Esophagus squamous epithelium (tissue), 5 donors: Measurements from ENCODE around the gene FITM1. TPM values are rescaled to one million over a fixed set of nuclear protein-coding genes. Genes with fewer than 3 reads are reported as not detected.
A peak's percentile ranks its signal among the peaks of the same experiment; 100 is the strongest.

ENCODE experiments used
- DNase-seq: peaks from one replicate; lab custom pipeline; 2025; lab: John Stamatoyannopoulos, UW
- H3K27ac ChIP-seq, 4 donors: fragments of 200-600 bp; sonication (generic); one replicate each; pipeline ENCODE4 v1.5.1; 2016 to 2019; ENCODE audit warnings: mild to moderate bottlenecking in 1 of 4
- H3K27me3 ChIP-seq, 4 donors: fragments of 200-600 bp; sonication (generic); 1 replicate in 3 of 4; 2 replicates in 1 of 4; pipeline versions ENCODE4 v1.5.1 to v1.6.0; 2017 to 2021; ENCODE audit warnings: antibody characterized with exemption in 1 of 4
- H3K36me3 ChIP-seq, 3 donors: fragments of 200-600 bp; sonication (generic); one replicate each; pipeline ENCODE4 v1.5.1; 2016 to 2019
- H3K4me1 ChIP-seq, 3 donors: fragments of 200-600 bp; sonication (generic); one replicate each; pipeline ENCODE4 v1.5.1; 2017 to 2019
- H3K4me3 ChIP-seq, 4 donors: fragments of 200-600 bp; sonication (generic); 1 replicate in 3 of 4; 2 replicates in 1 of 4; pipeline ENCODE4 v1.5.1; 2016 to 2019; ENCODE audit warnings: mild to moderate bottlenecking in 2 of 4, moderate library complexity in 1 of 4
- H3K9me3 ChIP-seq, 3 donors: fragments of 200-600 bp; sonication (generic); one replicate each; pipeline ENCODE4 v1.5.1; 2016 to 2019
- POLR2A ChIP-seq, 4 donors: fragments of 450-650 bp; IDR thresholded peaks; one replicate each; pipeline ENCODE4 v1.6.1; 2017; ENCODE audit warnings: antibody characterized with exemption in 4 of 4, mild to moderate bottlenecking in 4 of 4, moderate library complexity in 3 of 4
- WGBS, 2 donors: methylation state at CpG; one replicate each; pipeline ENCODE4 v1.1.5; 2018; 5-methylcytosine and 5-hydroxymethylcytosine counted together
- intact Hi-C: fragments of 100-400 bp; cut with DNase I; formaldehyde crosslinking; loops from one replicate; pipeline ENCODE4 v1.15.0; 2022
- total RNA-seq, 4 donors: library from RNA; depleted of rRNA; stranded (reverse); fragments of >200 nt; gene quantifications; one replicate each; pipeline ENCODE4 v1.1.0, GENCODE V29; 2016
- TF ChIP-seq, protein P1 (sequence below), 6 experiments: fragments of 450-650 bp in 4 of 6; fragments of 200-600 bp in 2 of 6; sonication (generic) in 2 of 6; IDR thresholded peaks; one replicate each; pipeline ENCODE4 v1.5.1; 2016 to 2019; ENCODE audit warnings: antibody characterized with exemption in 6 of 6, mild to moderate bottlenecking in 4 of 6, moderate library complexity in 4 of 6
- donor health status: DM: yes; HTN: yes; CAD: no.

Gene FITM1
- total RNA-seq, 4 donors from 2014 or later, result 0.42 to 3.7 (median 0.95) TPM; not detected in 1

DNA sequence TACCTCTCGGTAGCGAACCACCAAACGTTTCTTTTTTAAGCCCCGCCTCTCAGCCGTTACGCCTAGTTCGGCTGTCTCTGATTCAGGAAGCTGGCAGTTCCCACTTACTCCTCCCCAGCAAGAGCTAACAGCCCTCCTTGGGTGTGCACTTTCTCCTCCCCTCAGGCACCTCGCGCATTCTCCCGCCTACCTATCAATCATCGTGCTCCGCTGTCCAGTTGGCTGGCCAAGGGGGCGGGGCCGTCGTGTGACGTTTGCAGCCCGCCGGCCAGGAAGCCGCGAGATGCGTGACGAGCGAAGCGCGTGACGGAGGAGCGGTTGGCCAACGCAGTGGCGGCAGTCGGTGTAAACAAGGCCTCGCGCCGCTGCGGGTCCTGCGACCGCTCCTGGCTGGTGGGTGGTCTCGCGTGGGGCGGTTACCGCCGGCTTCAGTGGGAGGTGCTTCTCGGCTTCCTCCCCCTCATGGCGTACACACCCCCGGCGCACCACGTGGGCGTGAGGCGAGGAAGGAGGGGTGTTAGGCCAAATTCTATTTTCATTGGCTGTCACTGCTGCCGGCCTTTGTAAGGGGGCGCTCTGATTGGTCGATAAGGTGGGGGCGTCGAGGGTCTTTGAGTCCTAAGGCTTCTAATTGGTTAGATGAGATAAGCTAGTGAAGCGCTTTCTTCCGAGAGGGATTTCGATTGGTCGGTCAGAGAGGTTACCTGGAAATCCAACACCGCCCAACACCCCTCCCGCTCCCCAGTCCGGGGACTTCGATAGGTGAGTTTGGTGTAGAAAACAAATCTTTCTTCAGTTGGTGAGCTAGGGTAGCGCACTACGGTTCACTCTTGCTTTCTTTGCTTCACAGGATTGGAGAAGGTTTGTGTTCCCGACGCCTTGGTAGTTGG lies 15.7 kb upstream of the FITM1 start, which contains the start of the genes DCAF11 and NRL:
Gene DCAF11, plus strand, starts transcription at position 246 of the 890 bp plus-strand sequence. CDS start 818 bp downstream, outside the sequence.
Gene NRL, minus strand, starts transcription at position 418 of the 890 bp plus-strand sequence. CDS start 32,101 bp downstream, outside the sequence.
- Histone ChIP-seq H3K9me3 (no peaks in the 10 kb centered on the region), H3K4me3 (peak within 1 kb of the TSS; percentile 46 to 84 (median 68)), H3K36me3 (peaks cover 9 to 33% (median 15%) of the 10 kb centered on the region in 3 donors), H3K27ac (peak within 1 kb of the TSS; percentile 96 to 99 (median 99)), H3K27me3 (no peaks in the 10 kb centered on the region), H3K4me1 (peaks cover 12 to 28% (median 17%) of the 10 kb centered on the region in 3 donors)
- intact Hi-C loops, result no loop called here
- TF ChIP-seq POLR2A (IDR thresholded peaks at IDR 0.05), result peak in 2 of 4 donors; percentile 31 to 59
- TF ChIP-seq, protein P1, sequence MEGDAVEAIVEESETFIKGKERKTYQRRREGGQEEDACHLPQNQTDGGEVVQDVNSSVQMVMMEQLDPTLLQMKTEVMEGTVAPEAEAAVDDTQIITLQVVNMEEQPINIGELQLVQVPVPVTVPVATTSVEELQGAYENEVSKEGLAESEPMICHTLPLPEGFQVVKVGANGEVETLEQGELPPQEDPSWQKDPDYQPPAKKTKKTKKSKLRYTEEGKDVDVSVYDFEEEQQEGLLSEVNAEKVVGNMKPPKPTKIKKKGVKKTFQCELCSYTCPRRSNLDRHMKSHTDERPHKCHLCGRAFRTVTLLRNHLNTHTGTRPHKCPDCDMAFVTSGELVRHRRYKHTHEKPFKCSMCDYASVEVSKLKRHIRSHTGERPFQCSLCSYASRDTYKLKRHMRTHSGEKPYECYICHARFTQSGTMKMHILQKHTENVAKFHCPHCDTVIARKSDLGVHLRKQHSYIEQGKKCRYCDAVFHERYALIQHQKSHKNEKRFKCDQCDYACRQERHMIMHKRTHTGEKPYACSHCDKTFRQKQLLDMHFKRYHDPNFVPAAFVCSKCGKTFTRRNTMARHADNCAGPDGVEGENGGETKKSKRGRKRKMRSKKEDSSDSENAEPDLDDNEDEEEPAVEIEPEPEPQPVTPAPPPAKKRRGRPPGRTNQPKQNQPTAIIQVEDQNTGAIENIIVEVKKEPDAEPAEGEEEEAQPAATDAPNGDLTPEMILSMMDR (IDR thresholded peaks at IDR 0.05), result peak in 1 of 6 experiments; percentile 4
- WGBS, 2 donors, result 0 to 1% methylated on average over 30 to 55 of the region's 65 CpGs
- DNase-seq, result peak; percentile 95

DNA sequence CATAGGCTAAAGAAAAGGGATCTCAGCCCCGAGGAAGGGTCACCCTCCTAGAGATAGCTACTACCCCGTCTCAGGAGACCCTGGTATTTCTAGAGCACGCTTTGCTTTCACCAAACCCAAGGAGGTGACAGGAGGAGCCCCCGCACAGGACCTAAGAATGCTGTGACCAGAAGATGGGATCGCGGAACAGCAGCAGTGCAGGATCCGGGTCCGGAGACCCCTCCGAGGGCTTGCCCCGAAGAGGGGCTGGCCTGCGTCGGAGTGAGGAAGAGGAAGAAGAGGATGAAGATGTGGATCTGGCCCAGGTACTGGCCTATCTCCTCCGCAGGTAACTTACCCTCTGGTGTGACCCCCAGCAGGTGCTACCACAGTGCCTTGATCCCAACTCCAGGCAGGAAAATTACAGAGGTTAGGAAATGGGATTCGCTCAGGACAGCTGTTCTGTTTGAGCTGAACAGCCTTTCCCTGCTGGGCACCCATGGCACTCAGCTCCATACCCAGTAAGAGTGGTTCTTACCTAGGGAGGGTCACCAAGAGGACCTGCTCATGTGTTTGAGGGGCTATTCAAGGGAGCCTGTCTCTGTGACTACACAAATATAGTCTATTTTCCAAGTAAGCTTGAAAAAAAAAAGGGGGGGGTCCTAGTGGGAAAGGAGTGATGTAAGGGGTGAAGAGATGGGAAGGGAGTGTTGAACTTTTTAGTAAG lies 14.9 kb upstream of the FITM1 start:
- Histone ChIP-seq H3K4me1 (peaks cover 12 to 28% (median 17%) of the 10 kb centered on the region in 3 donors), H3K4me3 (peak overlapping the region; percentile 46 to 84 (median 68)), H3K27me3 (no peaks in the 10 kb centered on the region), H3K9me3 (no peaks in the 10 kb centered on the region), H3K36me3 (peaks cover 11 to 41% (median 21%) of the 10 kb centered on the region in 3 donors), H3K27ac (peak overlapping the region; percentile 96 to 99 (median 99))
- no peak for DNase-seq
- no peak for TF ChIP-seq POLR2A (IDR thresholded peaks at IDR 0.05)
- TF ChIP-seq, protein P1 (IDR thresholded peaks at IDR 0.05), result no peak
- WGBS, 2 donors, result 0 to 4% methylated on average over 11 to 12 of the region's 14 CpGs
- intact Hi-C loops, result no loop called here

DNA sequence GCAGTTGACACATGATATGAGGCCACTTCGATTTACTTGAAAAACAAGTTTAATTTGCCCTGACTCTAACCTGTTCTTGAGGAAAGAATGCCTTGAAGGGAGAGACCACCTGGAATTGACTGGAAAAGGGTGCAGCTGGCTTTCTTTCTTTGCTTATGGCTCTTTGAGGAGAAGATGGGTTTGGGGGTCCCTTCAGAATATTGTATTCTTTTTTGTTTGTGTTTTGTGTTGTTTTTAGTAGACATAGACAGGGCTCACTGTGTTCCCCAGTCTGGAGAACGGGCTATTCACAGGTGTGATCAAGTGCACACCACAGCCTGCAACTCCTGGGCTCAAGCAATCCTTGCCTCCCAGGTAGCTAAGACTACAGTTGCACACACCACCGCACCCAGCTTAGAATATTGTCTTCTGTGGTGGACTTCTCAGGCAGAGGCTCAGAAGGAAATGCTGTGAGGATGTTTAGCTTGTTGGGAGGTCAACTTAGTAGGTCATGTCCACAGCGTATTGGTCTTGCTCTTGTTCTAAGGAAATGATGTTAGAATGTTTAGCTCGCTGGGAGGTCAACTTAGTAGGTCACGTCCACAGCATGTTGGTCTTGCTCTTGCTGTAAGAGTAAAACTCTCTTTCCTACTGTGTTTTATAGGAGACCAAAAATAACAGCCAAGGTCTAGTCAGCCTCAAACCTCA lies 14.2 kb upstream of the FITM1 start:
- TF ChIP-seq, protein P1 (IDR thresholded peaks at IDR 0.05), result no peak
- TF ChIP-seq POLR2A (IDR thresholded peaks at IDR 0.05), result no peak
- Histone ChIP-seq H3K4me1 (peaks cover 12 to 28% (median 17%) of the 10 kb centered on the region in 3 donors), H3K36me3 (peaks cover 11 to 48% (median 28%) of the 10 kb centered on the region in 3 donors), H3K4me3 (peak overlapping the region; percentile 46 to 84 (median 68)), H3K27me3 (no peaks in the 10 kb centered on the region), H3K9me3 (no peaks in the 10 kb centered on the region), H3K27ac (peak overlapping the region in 3 of 4 donors; percentile 96 to 99 (median 99))
- intact Hi-C loops, result no loop called here
- 73 to 79% methylated on average over 5 to 6 of the region's 6 CpGs for WGBS, 2 donors
- DNase-seq, result no peak

DNA sequence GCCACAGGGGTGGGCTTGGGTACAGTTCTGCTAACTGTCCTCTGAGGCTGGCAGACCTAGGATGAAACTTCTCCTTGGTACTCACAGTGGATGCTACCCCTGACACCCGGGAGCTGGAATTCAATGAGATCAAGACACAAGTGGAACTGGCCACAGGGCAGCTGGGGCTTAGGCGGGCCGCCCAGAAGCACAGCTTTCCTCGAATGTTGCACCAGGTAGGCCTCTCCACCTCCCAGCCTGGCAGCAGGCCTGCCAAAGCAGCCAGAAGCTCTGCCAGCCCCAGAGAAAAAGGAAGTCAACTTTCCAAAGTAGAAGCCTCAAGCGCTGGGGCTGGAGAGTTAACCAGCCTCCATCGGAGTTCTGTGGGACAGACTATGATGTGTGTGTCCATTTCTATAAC lies 13.3 kb upstream of the FITM1 start:
- Histone ChIP-seq H3K27me3 (no peaks in the 10 kb centered on the region), H3K4me3 (no peak overlapping the region), H3K36me3 (peaks cover 11 to 57% (median 35%) of the 10 kb centered on the region in 3 donors), H3K4me1 (peaks cover 12 to 28% (median 17%) of the 10 kb centered on the region in 3 donors), H3K9me3 (no peaks in the 10 kb centered on the region), H3K27ac (no peak overlapping the region)
- TF ChIP-seq POLR2A (IDR thresholded peaks at IDR 0.05), result no peak
- TF ChIP-seq, protein P1 (IDR thresholded peaks at IDR 0.05), result no peak
- intact Hi-C loops, result no loop called here
- WGBS, 2 donors, result 86 to 90% methylated on average over 2 to 4 of the region's 6 CpGs
- DNase-seq, result no peak
